Kidney (tissue), 14 donors: ENCODE data around the gene C9orf153. TPM values are rescaled to one million over a fixed set of nuclear protein-coding genes. Genes with fewer than 3 reads are reported as not detected.
"Not testable (repeated sequence)": the region's sequence is repeated elsewhere in the genome, so short reads cannot be mapped to it uniquely, and the experiment has no call there.

Experiments used
- DNase-seq, 5 donors: peaks; one replicate each; pipeline ENCODE4 v3.0.0-alpha.2; 2013 to 2020
- FAIRE-seq: peaks from 2 replicates; lab custom pipeline; 2012; peaks lifted over from hg19 to GRCh38; lab: Jason Lieb, UNC
- H3K27ac ChIP-seq, 2 donors: one replicate each; pipeline ENCODE4 v1.7.0; 2013; ENCODE audit warnings: low read depth in 2 of 2, low read length in 2 of 2, inconsistent platforms in 1 of 2
- H3K27me3 ChIP-seq: one replicate; pipeline ENCODE4 v1.7.1; 2013; ENCODE audit warnings: low read length, inconsistent platforms; ENCODE audit not compliant: control insufficient read depth, insufficient read depth
- H3K36me3 ChIP-seq, 3 donors: one replicate each; pipeline versions ENCODE4 v1.7.0 to v1.7.1; 2013; ENCODE audit warnings: low read length in 3 of 3, control low read depth in 1 of 3, inconsistent platforms in 1 of 3; ENCODE audit not compliant: insufficient read depth in 3 of 3, control insufficient read depth in 2 of 3
- H3K4me1 ChIP-seq, 3 donors: one replicate each; pipeline versions ENCODE4 v1.7.0 to v1.7.1; 2013; ENCODE audit warnings: low read length in 3 of 3, inconsistent platforms in 1 of 3, low read depth in 1 of 3; ENCODE audit not compliant: control insufficient read depth in 2 of 3, insufficient read depth in 2 of 3
- H3K4me3 ChIP-seq, 3 donors: one replicate each; pipeline versions ENCODE4 v1.7.0 to v1.8.1; 2013; ENCODE audit warnings: low read length in 3 of 3, control low read depth in 1 of 3, inconsistent platforms in 1 of 3
- H3K9ac ChIP-seq, 3 donors: one replicate each; pipeline versions ENCODE4 v1.7.0 to v1.7.1; 2013; ENCODE audit warnings: low read length in 3 of 3, control low read depth in 1 of 3, inconsistent platforms in 1 of 3
- H3K9me3 ChIP-seq, 3 donors: one replicate each; pipeline versions ENCODE4 v1.7.0 to v1.7.1; 2013; ENCODE audit warnings: low read length in 3 of 3, control low read depth in 1 of 3, inconsistent platforms in 1 of 3; ENCODE audit not compliant: control insufficient read depth in 2 of 3, insufficient read depth in 1 of 3
- intact Hi-C: fragments of 100-400 bp; cut with DNase I; formaldehyde crosslinking; loops from one replicate; pipeline ENCODE4 v1.11.1; 2022
- polyA plus RNA-seq: library from polyadenylated mRNA; stranded (reverse); fragments of 350-450 nt; fragmentation: Illumina TruSeq; extraction: RNeasy Lipid Tissue Mini Kit (QIAGEN cat#74804); gene quantifications from one replicate; pipeline ENCODE4 v1.2.3, GENCODE V29; 2014; ENCODE audit warnings: low read depth, low replicate concordance; ENCODE audit not compliant: insufficient read depth
- total RNA-seq: library from RNA; stranded (reverse); fragmentation: NEBNext Ultra II Directional; extraction: Animal tissue kit (Norgen Biotek cat#: 25700); gene quantifications from one replicate; pipeline ENCODE4 v1.2.1, GENCODE V29; 2021
- TF ChIP-seq, protein P1 (sequence below): IDR thresholded peaks from 3 replicates; pipeline ENCODE4 v1.5.1; 2012; ENCODE audit warnings: mild to moderate bottlenecking, moderate library complexity, borderline replicate concordance; ENCODE audit not compliant: insufficient read depth; ENCODE audit errors: extremely low read depth
- donor health status: control.
- donor health status: control.
- donor health status: control.
- donor health status: control.
- donor health status: control.
- donor health status: DM: yes; HTN: yes; CAD: no.
- donor health status: Normal renal cell carcinoma (clear cell type).

The C9orf153 gene
- total and polyA plus RNA-seq, 2 donors from 2014 or later = not detected

- DNase-seq (no peak), FAIRE-seq (no peak)
- Histone ChIP-seq H3K27me3 (no peaks in the 10 kb centered on the region), H3K4me3 (no peak overlapping the region), H3K4me1 (no peaks in the 10 kb centered on the region), H3K36me3 (peaks cover 8 to 61% (median 33%) of the 10 kb centered on the region in 3 donors), H3K9me3 (no peaks in the 10 kb centered on the region), H3K9ac (no peak overlapping the region), H3K27ac (no peak overlapping the region)
- intact Hi-C loops = no loop called here
- TF ChIP-seq, protein P1, sequence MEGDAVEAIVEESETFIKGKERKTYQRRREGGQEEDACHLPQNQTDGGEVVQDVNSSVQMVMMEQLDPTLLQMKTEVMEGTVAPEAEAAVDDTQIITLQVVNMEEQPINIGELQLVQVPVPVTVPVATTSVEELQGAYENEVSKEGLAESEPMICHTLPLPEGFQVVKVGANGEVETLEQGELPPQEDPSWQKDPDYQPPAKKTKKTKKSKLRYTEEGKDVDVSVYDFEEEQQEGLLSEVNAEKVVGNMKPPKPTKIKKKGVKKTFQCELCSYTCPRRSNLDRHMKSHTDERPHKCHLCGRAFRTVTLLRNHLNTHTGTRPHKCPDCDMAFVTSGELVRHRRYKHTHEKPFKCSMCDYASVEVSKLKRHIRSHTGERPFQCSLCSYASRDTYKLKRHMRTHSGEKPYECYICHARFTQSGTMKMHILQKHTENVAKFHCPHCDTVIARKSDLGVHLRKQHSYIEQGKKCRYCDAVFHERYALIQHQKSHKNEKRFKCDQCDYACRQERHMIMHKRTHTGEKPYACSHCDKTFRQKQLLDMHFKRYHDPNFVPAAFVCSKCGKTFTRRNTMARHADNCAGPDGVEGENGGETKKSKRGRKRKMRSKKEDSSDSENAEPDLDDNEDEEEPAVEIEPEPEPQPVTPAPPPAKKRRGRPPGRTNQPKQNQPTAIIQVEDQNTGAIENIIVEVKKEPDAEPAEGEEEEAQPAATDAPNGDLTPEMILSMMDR = no peak
These were observed 44.0 kb upstream of the C9orf153 start for GRCh38 chr9:86303316-86303975.

GRCh38 chr9:86301686-86302085 lies 42.2 kb upstream of the C9orf153 start:
- DNase-seq (no peak), FAIRE-seq (no peak)
- intact Hi-C loops = no loop called here
- Histone ChIP-seq H3K36me3 (peaks cover 8 to 60% (median 33%) of the 10 kb centered on the region in 3 donors), H3K9ac (no peak overlapping the region), H3K27ac (no peak overlapping the region), H3K4me1 (no peaks in the 10 kb centered on the region), H3K27me3 (no peaks in the 10 kb centered on the region), H3K4me3 (no peak overlapping the region), H3K9me3 (no peaks in the 10 kb centered on the region)
- TF ChIP-seq, protein P1 = no peak

GRCh38 chr9:86300701-86301100 lies 41.2 kb upstream of the C9orf153 start:
- no peaks in the 10 kb centered on the region for H3K4me1 ChIP-seq
- no peak overlapping the region for H3K27ac ChIP-seq
- no peaks in the 10 kb centered on the region for H3K9me3 ChIP-seq
- FAIRE-seq (no peak), DNase-seq (no peak)
- TF ChIP-seq, protein P1 = no peak
- no peak overlapping the region for H3K9ac ChIP-seq
- H3K27me3 ChIP-seq = no peaks in the 10 kb centered on the region
- peaks cover 8 to 50% (median 33%) of the 10 kb centered on the region in 3 donors for H3K36me3 ChIP-seq
- intact Hi-C loops = no loop called here
- H3K4me3 ChIP-seq = no peak overlapping the region

GRCh38 chr9:86298873-86299272 lies 39.4 kb upstream of the C9orf153 start:
- H3K36me3 ChIP-seq = peaks cover 8 to 39% (median 31%) of the 10 kb centered on the region in 3 donors
- H3K4me1 ChIP-seq = no peaks in the 10 kb centered on the region
- H3K9ac ChIP-seq = no peak overlapping the region
- DNase-seq (no peak), FAIRE-seq (no peak)
- no peak overlapping the region for H3K4me3 ChIP-seq
- TF ChIP-seq, protein P1 = no peak
- H3K27ac ChIP-seq = no peak overlapping the region
- no peaks in the 10 kb centered on the region for H3K27me3 ChIP-seq
- intact Hi-C loops = no loop called here
- H3K9me3 ChIP-seq = no peaks in the 10 kb centered on the region

DNA sequence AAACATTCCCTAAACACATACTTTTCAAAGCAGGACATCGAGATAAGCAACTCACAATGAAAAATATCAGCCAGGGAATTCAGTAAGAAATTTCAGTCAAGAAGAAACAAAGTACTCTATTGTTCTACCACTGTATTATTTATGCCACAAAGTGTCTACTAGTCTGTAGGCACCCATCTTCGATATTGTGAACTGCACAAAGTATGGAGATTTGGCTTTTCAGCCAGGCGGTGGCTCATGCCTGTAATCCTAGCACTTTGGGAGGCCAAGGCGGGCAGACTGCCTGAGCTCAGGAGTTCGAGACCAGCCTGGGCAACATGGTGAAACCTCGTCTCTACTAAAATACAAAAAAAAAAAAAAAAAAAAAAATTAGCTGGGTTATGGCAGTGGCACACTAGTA lies 30.9 kb upstream of the C9orf153 start:
- FAIRE-seq, DNase-seq, H3K36me3 ChIP-seq, H3K4me3 ChIP-seq, H3K9ac ChIP-seq, H3K9me3 ChIP-seq, H3K4me1 ChIP-seq, H3K27ac ChIP-seq, H3K27me3 ChIP-seq, intact Hi-C loops: not testable (repeated sequence)
